HEK293 (cell line): ENCODE measurements around the gene PIM2.

Source experiments
- CTCF ChIA-PET: fragments of 350-600 bp; formaldehyde crosslinking; extraction: SDS; loops from one replicate; lab custom pipeline; 2021; ENCODE audit warnings: antibody characterized with exemption; lab: Yijun Ruan, JAX
- POLR2A ChIA-PET: fragments of 300-600 bp; formaldehyde crosslinking; extraction: SDS; loops from one replicate; lab custom pipeline; 2020; ENCODE audit warnings: antibody characterized with exemption, inconsistent platforms; lab: Yijun Ruan, JAX
- H3K27ac ChIP-seq: fragments of 200-500 bp; sonication (Bioruptor generic); 2 replicates; pipeline ENCODE4 v1.5.1; 2014; ENCODE audit warnings: low read depth, low read length, control low read depth, inconsistent platforms; ENCODE audit errors: extremely low read depth
- H3K36me3 ChIP-seq, 2 experiments: fragments of 200-500 bp in 1 of 2; sonication (Bioruptor generic) in 1 of 2; 1 replicate in 1 of 2; 2 replicates in 1 of 2; pipeline ENCODE4 v1.5.1; 2014 to 2017; ENCODE audit warnings: inconsistent platforms in 2 of 2, low read length in 2 of 2; ENCODE audit not compliant: control insufficient read depth in 2 of 2, insufficient read depth in 1 of 2
- H3K4me1 ChIP-seq: fragments of 200-500 bp; sonication (Bioruptor generic); 2 replicates; pipeline ENCODE4 v1.5.1; 2014; ENCODE audit warnings: mild to moderate bottlenecking, low read length, inconsistent platforms; ENCODE audit not compliant: control insufficient read depth, insufficient read depth
- H3K4me3 ChIP-seq: 2 replicates; pipeline ENCODE4 v1.5.1; 2011; ENCODE audit warnings: low read depth, mild to moderate bottlenecking, control low read depth, low read length, moderate library complexity
- H3K9me3 ChIP-seq: fragments of 200-500 bp; sonication (Bioruptor generic); 2 replicates; pipeline ENCODE4 v1.5.1; 2014; ENCODE audit warnings: low read depth, low read length, inconsistent platforms; ENCODE audit not compliant: control insufficient read depth, insufficient read depth
- HOXD13 ChIP-seq: sonication (generic); formaldehyde crosslinking; IDR thresholded peaks from 2 replicates; pipeline ENCODE4 v1.8.0; 2022; ENCODE audit warnings: missing genetic modification reagents, borderline replicate concordance
- KLF17 ChIP-seq: fragments of 450-650 bp; formaldehyde crosslinking; IDR thresholded peaks from 2 replicates; pipeline ENCODE4 v1.5.1; 2016; ENCODE audit warnings: missing biosample characterization, missing genetic modification characterization
- OSR2 ChIP-seq: fragments of 450-650 bp; formaldehyde crosslinking; IDR thresholded peaks from 2 replicates; pipeline ENCODE4 v1.5.1; 2016; ENCODE audit warnings: missing biosample characterization, missing genetic modification characterization
- PRDM2 ChIP-seq: fragments of 450-650 bp; formaldehyde crosslinking; IDR thresholded peaks from 2 replicates; pipeline ENCODE4 v1.5.1; 2016; ENCODE audit warnings: missing biosample characterization, missing genetic modification characterization, borderline replicate concordance
- REPIN1 ChIP-seq: fragments of 450-650 bp; formaldehyde crosslinking; IDR thresholded peaks from 2 replicates; pipeline ENCODE4 v1.5.1; 2017; ENCODE audit warnings: missing biosample characterization, missing genetic modification characterization, low read depth
- SCRT1 ChIP-seq: fragments of 450-650 bp; formaldehyde crosslinking; IDR thresholded peaks from 2 replicates; pipeline ENCODE4 v1.5.1; 2016; ENCODE audit warnings: missing biosample characterization, missing genetic modification characterization, borderline replicate concordance
- ZBTB6 ChIP-seq: fragments of 450-650 bp; formaldehyde crosslinking; IDR thresholded peaks from 2 replicates; pipeline ENCODE4 v1.5.1; 2017; ENCODE audit warnings: missing biosample characterization, missing genetic modification characterization
- ZBTB8A ChIP-seq: fragments of 450-650 bp; formaldehyde crosslinking; IDR thresholded peaks from 2 replicates; pipeline ENCODE4 v1.5.1; 2016; ENCODE audit warnings: missing biosample characterization, missing genetic modification characterization
- ZFHX2 ChIP-seq: fragments of 450-650 bp; formaldehyde crosslinking; conservative IDR thresholded peaks from 2 replicates; pipeline ENCODE4 v1.5.1; 2016; ENCODE audit warnings: missing biosample characterization, missing genetic modification characterization
- ZFP41 ChIP-seq: fragments of 450-650 bp; formaldehyde crosslinking; IDR thresholded peaks from 2 replicates; pipeline ENCODE4 v1.5.1; 2016; ENCODE audit warnings: missing biosample characterization, missing genetic modification characterization, borderline replicate concordance
- ZNF10 ChIP-seq: fragments of 450-650 bp; formaldehyde crosslinking; IDR thresholded peaks from 2 replicates; pipeline ENCODE4 v1.5.1; 2017; ENCODE audit warnings: missing biosample characterization, missing genetic modification characterization
- ZNF449 ChIP-seq: fragments of 450-650 bp; formaldehyde crosslinking; IDR thresholded peaks from 2 replicates; pipeline ENCODE4 v1.5.1; 2017; ENCODE audit warnings: missing biosample characterization, mild to moderate bottlenecking, missing genetic modification characterization, moderate library complexity
- ZNF510 ChIP-seq: fragments of 450-650 bp; formaldehyde crosslinking; IDR thresholded peaks from 2 replicates; pipeline ENCODE4 v1.5.1; 2018; ENCODE audit warnings: mild to moderate bottlenecking, missing genetic modification characterization, missing biosample characterization; ENCODE audit not compliant: insufficient replicate concordance
- ZNF548 ChIP-seq: fragments of 450-650 bp; formaldehyde crosslinking; IDR thresholded peaks from 2 replicates; pipeline ENCODE4 v1.5.1; 2016; ENCODE audit warnings: missing biosample characterization, missing genetic modification characterization
- ZNF555 ChIP-seq: fragments of 450-650 bp; formaldehyde crosslinking; conservative IDR thresholded peaks from 2 replicates; pipeline ENCODE4 v1.5.1; 2017; ENCODE audit warnings: missing biosample characterization, mild to moderate bottlenecking, missing genetic modification characterization, inconsistent platforms
- ZNF585B ChIP-seq: fragments of 450-650 bp; formaldehyde crosslinking; IDR thresholded peaks from 2 replicates; pipeline ENCODE4 v1.5.1; 2016; ENCODE audit warnings: missing biosample characterization, missing genetic modification characterization
- ZNF660 ChIP-seq: fragments of 450-650 bp; IDR thresholded peaks from 2 replicates; pipeline ENCODE4 v1.5.1; 2018; ENCODE audit warnings: missing biosample characterization, mild to moderate bottlenecking, missing genetic modification characterization
- TF ChIP-seq, protein P1 (sequence below): fragments of 450-650 bp; formaldehyde crosslinking; IDR thresholded peaks from 2 replicates; pipeline ENCODE4 v1.5.1; 2017; ENCODE audit warnings: missing biosample characterization, missing genetic modification characterization
- TF ChIP-seq, protein P2 (sequence below): fragments of 450-650 bp; formaldehyde crosslinking; IDR thresholded peaks from 2 replicates; pipeline ENCODE4 v1.5.1; 2016; ENCODE audit warnings: missing biosample characterization, missing genetic modification characterization
- TF ChIP-seq, protein P3 (sequence below): fragments of 450-650 bp; IDR thresholded peaks from 2 replicates; pipeline ENCODE4 v1.5.1; 2018; ENCODE audit warnings: missing biosample characterization, mild to moderate bottlenecking, missing genetic modification characterization

PIM2 gene

DNA sequence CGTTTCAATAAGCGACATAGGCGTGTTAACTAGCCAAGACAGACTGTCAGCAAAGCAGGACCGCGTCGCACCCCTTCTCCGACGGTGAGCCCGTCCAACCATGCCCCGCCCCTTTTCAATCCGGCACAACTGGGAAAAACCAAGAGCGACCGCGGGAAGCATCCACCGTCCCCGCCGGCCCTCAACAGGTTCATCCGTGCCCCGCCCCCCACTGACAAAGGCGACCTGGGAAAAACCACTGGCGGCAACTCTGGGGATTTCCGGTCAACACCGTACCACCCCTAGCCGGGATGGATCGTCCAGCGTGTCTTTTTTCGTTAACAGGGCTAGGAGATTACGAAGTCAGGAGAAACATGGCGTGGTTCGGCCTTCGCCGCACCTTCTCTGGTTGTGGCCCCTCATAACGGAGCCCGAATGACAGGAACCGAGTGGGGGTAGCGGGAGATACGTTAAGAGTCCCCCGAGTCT is 21.6 kb downstream of the PIM2 start (continued):
- TF ChIP-seq SCRT1 (tag by site-specific recombination) = peak; percentile 97
- TF ChIP-seq ZFHX2 (tag by site-specific recombination) = no peak
- no peak for TF ChIP-seq ZNF548 (tag by site-specific recombination)
- peak; percentile 49; the same call in 1 of the 2 replicates for TF ChIP-seq KLF17 (tag by site-specific recombination)
- TF ChIP-seq REPIN1 (tag by site-specific recombination) = peak; percentile 34; the same call in 1 of the 2 replicates
- TF ChIP-seq, protein P1, sequence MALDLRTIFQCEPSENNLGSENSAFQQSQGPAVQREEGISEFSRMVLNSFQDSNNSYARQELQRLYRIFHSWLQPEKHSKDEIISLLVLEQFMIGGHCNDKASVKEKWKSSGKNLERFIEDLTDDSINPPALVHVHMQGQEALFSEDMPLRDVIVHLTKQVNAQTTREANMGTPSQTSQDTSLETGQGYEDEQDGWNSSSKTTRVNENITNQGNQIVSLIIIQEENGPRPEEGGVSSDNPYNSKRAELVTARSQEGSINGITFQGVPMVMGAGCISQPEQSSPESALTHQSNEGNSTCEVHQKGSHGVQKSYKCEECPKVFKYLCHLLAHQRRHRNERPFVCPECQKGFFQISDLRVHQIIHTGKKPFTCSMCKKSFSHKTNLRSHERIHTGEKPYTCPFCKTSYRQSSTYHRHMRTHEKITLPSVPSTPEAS = no peak
- peak; percentile 61; the same call in 1 of the 2 replicates for TF ChIP-seq ZNF10
- TF ChIP-seq ZNF449 (tag by site-specific recombination) = peak; percentile 42; the same call in 1 of the 2 replicates

DNA sequence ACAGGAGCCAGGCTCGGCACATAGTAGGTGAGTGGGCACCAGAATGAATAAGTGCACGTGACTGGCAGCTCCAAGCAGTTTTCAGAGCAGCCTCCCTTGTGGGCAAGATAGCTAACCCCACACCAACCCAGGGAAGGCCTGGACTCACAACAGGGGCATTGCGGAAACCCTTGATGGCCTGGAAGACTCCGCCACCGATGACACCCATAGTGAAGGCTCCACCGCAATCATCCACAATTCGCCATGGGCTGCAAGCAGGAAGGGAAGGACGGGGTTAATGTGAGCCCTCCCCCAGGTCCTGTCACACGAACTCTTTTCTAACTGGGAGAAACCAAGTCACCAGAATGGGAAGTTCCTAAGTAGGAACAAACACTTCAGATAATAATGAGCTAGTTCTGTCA is 22.2 kb downstream of the PIM2 start:
- H3K27ac ChIP-seq = 0 out of 2 replicates have a peak overlapping the region, but pooled peaks have one; percentile 91
- H3K9me3 ChIP-seq = no peaks in the 10 kb centered on the region
- POLR2A ChIA-PET = interaction anchor here (0.5 to 3.2 kb wide), 7 partner anchors 10 to 95 kb away, joined by 3 to 21 read pairs (median 4); partner anchors contain the start of genes HDAC6 and SLC35A2
- peak overlapping the region; percentile 79 for H3K4me3 ChIP-seq
- TF ChIP-seq ZNF585B (tag by site-specific recombination) (no peak), ZBTB6 (no peak), ZNF10 (no peak), ZBTB8A (tag by site-specific recombination) (no peak), ZNF510 (tag by site-specific recombination) (no peak), ZNF555 (no peak), ZFP41 (no peak), ZNF660 (no peak), PRDM2 (tag by site-specific recombination) (no peak), HOXD13 (CRISPR knock-in tag) (no peak), OSR2 (tag by site-specific recombination) (no peak)
- TF ChIP-seq, protein P2, sequence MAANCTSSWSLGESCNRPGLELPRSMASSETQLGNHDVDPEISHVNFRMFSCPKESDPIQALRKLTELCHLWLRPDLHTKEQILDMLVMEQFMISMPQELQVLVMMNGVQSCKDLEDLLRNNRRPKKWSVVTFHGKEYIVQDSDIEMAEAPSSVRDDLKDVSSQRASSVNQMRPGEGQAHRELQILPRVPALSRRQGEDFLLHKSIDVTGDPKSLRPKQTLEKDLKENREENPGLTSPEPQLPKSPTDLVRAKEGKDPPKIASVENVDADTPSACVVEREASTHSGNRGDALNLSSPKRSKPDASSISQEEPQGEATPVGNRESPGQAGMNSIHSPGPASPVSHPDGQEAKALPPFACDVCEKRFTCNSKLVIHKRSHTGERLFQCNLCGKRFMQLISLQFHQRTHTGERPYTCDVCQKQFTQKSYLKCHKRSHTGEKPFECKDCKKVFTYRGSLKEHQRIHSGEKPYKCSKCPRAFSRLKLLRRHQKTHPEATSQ (tag by site-specific recombination) = no peak
- TF ChIP-seq, protein P3, sequence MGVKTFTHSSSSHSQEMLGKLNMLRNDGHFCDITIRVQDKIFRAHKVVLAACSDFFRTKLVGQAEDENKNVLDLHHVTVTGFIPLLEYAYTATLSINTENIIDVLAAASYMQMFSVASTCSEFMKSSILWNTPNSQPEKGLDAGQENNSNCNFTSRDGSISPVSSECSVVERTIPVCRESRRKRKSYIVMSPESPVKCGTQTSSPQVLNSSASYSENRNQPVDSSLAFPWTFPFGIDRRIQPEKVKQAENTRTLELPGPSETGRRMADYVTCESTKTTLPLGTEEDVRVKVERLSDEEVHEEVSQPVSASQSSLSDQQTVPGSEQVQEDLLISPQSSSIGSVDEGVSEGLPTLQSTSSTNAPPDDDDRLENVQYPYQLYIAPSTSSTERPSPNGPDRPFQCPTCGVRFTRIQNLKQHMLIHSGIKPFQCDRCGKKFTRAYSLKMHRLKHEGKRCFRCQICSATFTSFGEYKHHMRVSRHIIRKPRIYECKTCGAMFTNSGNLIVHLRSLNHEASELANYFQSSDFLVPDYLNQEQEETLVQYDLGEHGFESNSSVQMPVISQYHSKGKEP (tag by site-specific recombination) = no peak
- H3K4me1 ChIP-seq = no peaks in the 10 kb centered on the region
- CTCF ChIA-PET = interaction anchor here (0.6 to 1.4 kb wide), 2 partner anchors 10 to 297 kb away, joined by 3 to 4 read pairs; no protein-coding TSS in a partner anchor
- H3K36me3 ChIP-seq = peaks cover 24 to 50% of the 10 kb centered on the region in 2 experiments
